RWPE1 (cell line): ENCODE measurements around the gene KLHL2.
A peak's percentile ranks its signal among the peaks of the same experiment; 100 is the strongest.
"Not testable (repeated sequence)": the region's sequence is repeated elsewhere in the genome, so short reads cannot be mapped to it uniquely, and the experiment has no call there.

Source experiments
- CTCF ChIA-PET: fragments of 350-600 bp; sonication (Branson Sonifier 250); formaldehyde crosslinking; extraction: SDS; loops from one replicate; lab custom pipeline; 2021; lab: Yijun Ruan, JAX
- POLR2A ChIA-PET: fragments of 400-600 bp; formaldehyde crosslinking; extraction: SDS; loops from one replicate; lab custom pipeline; 2020; ENCODE audit warnings: antibody characterized with exemption; ENCODE audit not compliant: low non-redundant PET; lab: Yijun Ruan, JAX
- DNase-seq: peaks from one replicate; pipeline ENCODE4 v3.0.0; 2012; ENCODE audit warnings: low spot score
- H3K27ac ChIP-seq: fragments of 450-650 bp; 2 replicates; pipeline ENCODE4 v1.5.1; 2017
- TF ChIP-seq, protein P1 (sequence below): fragments of 450-650 bp; conservative IDR thresholded peaks from 2 replicates; pipeline ENCODE4 v1.5.1; 2017; ENCODE audit warnings: low read depth, mild to moderate bottlenecking

The KLHL2 gene

DNA sequence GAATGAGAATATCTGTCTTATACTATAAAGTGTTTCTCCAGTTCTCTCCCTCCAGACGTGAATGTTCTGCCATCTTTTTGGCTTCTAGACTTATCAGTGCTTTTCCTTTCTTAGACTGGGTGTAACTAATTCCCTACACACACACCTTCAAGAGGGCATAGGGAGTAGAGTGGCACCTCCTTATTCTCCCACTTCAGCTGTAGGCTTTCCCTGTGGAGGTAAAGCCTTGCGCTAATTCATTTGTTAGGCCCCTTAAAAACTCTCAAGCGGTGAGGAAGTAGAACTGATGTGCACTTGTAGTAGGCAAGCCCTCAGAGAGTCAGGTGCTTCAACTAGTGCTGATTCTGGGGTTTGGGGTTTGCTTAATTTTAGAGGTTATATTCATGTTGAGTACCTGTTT is 10.0 kb downstream of the KLHL2 start:
- no peak overlapping the region for H3K27ac ChIP-seq
- POLR2A ChIA-PET = no interaction called here
- DNase-seq = no peak
- CTCF ChIA-PET = no interaction called here
- TF ChIP-seq, protein P1, sequence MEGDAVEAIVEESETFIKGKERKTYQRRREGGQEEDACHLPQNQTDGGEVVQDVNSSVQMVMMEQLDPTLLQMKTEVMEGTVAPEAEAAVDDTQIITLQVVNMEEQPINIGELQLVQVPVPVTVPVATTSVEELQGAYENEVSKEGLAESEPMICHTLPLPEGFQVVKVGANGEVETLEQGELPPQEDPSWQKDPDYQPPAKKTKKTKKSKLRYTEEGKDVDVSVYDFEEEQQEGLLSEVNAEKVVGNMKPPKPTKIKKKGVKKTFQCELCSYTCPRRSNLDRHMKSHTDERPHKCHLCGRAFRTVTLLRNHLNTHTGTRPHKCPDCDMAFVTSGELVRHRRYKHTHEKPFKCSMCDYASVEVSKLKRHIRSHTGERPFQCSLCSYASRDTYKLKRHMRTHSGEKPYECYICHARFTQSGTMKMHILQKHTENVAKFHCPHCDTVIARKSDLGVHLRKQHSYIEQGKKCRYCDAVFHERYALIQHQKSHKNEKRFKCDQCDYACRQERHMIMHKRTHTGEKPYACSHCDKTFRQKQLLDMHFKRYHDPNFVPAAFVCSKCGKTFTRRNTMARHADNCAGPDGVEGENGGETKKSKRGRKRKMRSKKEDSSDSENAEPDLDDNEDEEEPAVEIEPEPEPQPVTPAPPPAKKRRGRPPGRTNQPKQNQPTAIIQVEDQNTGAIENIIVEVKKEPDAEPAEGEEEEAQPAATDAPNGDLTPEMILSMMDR = no peak

DNA sequence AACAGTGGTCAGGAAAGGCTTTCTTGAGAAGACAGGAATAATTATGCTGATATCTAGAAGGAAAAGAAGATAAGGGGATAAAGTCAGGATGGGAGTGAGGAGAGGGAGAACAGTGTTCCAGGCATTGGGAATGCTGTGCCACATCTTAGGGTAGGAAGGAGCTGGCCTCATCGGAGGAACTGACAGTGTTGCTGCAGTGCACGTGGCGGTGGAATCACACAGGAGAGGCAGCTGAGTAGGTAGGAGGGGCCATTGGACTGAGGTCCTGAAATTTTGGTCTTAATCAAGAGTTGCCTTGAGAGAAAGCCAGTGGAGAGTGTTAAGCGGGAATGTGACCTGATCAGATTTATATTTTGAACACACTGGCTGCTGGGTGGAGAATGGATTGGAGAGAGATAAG is 13.9 kb downstream of the KLHL2 start:
- CTCF ChIA-PET, POLR2A ChIA-PET, DNase-seq: not testable (repeated sequence)
- H3K27ac ChIP-seq = peak overlapping the region; percentile 91

DNA sequence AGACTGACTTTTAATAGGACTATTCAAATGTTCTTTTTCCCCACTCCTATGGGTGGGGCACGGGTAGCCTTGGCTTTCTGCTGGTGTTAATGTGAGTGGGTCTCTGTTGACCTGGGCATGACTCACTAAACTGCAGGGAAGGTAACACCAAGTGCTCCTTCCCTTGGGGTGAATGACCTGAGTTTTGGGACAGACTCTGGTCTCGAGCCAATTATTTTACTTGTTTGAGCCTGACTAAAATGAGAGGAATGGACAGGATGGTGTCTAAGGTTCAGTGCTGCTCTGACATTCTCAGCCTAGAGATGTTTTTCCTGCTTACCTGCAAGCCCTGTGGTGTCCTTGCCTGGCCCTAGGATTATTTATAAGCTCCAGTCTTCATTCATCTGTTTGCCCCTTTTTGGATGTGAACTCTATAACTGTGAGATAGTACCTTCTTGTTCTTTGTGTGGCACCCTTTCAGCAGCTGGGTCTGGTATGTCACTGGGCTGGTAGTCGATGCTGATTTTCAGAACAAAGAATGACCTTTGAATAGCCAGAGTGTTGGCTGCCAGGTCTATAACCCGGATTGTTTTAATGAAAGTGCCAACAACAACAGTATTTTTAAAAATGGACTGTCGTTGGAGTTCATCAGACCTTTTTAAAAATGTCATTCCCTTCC is 14.8 kb downstream of the KLHL2 start:
- peak overlapping the region; percentile 91 for H3K27ac ChIP-seq
- CTCF ChIA-PET, POLR2A ChIA-PET: not testable (repeated sequence)
- peak; percentile 70 for DNase-seq

DNA sequence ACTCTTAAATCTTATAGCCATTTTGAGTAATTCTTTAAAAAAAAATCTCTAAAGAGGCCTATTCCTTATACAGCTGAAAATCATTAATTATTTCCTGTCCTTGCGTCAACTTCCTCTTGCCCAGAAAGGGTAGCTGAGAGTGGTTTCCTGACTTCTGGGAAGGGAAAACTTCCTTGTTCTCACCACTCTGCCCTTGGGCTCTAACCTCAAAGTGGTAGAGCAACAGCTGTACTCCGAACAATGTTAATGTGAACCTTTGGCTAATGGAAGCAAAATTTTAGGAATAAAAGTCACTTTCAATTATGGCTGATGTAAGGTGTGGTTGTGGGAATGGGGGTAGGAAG is 15.3 kb downstream of the KLHL2 start:
- POLR2A ChIA-PET = no interaction called here
- no peak for DNase-seq
- TF ChIP-seq, protein P1 = no peak
- CTCF ChIA-PET = no interaction called here
- peak overlapping the region; percentile 91; the same call in 1 of the 2 replicates for H3K27ac ChIP-seq

DNA sequence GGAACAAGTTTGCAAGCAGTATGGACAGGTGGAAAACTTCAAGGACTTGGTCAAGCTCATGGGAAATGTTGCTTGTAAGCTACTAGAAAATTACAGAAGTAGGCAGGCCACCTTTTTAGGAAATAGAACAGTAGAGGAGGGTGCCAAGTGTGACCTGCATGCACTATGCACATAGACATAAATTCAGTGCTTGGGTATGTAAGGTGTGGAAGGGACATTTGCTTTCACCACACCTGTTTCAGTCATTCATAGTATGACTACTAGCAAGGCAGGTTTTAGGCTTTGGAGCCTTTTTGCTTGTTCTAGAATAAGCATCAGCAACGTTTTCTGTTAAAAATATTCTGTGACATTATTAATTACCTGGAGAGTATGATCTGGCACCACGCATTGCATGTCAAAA is 20.0 kb downstream of the KLHL2 start:
- DNase-seq, CTCF ChIA-PET, POLR2A ChIA-PET, H3K27ac ChIP-seq: not testable (repeated sequence)

DNA sequence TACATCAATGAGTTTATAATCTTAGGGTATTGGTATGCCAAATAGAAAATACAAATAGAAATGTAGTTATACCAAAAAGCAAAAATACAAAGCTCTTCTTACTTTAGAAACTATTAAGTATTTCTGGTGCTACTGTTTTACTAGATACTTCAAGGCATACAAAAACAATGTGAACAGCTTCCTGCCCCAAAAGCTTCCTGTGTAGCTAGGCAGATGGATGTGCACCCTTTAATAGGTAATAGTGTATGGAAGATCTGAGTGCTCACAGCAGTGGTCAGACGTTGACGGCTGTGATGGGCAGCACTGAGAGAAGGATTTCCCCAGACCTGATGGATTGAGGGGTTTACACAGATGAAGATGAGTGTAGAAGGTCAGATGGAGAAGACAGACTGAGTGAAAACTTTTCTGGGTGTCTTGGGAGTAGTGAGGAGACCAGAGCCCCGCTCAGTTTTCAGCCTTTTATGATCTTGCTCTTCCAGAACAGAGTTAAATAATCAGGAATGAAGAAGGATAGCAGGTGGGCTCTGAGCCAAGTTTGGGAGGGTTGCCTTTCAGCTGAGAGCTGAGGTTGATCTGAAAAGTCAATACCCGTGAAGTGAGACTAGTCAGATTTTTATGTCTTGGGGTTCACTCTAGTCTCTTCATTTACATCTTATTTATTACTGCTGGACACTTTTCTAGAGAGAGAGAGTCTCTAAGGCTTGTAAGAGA is 22.3 kb downstream of the KLHL2 start:
- CTCF ChIA-PET, DNase-seq, H3K27ac ChIP-seq, POLR2A ChIA-PET: not testable (repeated sequence)

DNA sequence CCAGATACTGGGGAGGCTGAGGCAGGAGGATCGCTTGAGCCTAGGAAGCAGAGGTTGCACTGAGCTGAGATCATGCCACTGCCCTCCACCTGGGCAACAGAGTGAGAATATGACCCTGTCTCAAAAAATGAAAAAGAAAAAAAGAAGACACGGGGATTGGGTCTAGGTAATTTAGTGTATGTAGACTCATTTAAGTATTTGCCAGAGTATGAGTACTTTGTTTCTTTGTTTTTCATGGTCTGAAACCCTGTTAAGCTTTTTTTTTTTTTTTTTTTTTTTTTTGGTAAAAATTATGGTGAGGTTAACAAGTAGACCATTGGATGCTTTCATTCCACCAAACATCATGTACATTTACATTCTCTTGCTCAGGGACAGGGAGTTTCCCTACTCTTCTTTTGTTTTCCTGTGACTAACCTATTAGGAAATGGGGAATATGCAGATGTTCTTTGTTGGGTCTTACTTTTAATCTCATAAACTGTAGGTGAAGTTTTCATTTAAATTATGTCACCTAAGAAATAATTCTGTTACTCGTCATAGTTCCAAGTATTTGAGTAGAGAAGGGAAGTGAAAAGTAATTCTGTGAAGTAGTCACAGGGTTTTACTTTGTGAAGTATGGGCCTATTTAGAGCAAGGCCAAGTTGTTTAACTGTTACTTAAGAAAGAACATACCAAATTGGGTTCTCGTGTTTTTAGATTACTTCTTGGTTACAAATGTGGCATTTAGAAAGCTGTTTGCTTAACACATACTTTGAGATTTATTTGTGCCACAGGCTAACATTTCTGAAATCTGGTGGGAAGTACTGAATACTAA is 25.5 kb downstream of the KLHL2 start:
- CTCF ChIA-PET = not testable (repeated sequence)
- POLR2A ChIA-PET = interaction anchor here (0.6 kb wide), 1 partner anchor 120 kb away, joined by 3 read pairs; no protein-coding TSS in a partner anchor

DNA sequence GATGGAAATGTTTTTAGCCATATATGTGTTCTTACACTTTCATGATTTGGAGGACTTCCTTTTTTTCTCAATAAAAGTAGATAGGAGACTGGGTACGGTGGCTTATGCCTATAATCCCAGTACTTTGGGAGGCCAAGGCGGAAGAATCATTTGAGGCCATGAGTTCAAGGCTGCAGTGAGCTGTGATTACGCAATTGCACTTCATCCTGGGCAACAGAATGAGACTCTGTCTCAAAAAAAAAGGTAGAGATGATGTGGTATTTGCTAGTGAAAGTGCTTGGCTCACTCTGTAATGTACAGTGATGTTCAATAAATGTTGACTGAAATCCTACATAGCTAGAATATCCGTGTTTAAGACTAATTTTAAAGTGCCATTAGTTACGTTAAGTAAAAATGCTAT is 27.4 kb downstream of the KLHL2 start:
- POLR2A ChIA-PET = no interaction called here
- TF ChIP-seq, protein P1 = no peak
- H3K27ac ChIP-seq = no peak overlapping the region
- no peak for DNase-seq
- CTCF ChIA-PET = interaction anchor here (0.6 kb wide), 1 partner anchor 143 kb away, joined by 3 read pairs; no protein-coding TSS in a partner anchor

More for the DNA sequence above, 25.5 kb downstream of the KLHL2 start:
- DNase-seq, H3K27ac ChIP-seq: not testable (repeated sequence)

DNA sequence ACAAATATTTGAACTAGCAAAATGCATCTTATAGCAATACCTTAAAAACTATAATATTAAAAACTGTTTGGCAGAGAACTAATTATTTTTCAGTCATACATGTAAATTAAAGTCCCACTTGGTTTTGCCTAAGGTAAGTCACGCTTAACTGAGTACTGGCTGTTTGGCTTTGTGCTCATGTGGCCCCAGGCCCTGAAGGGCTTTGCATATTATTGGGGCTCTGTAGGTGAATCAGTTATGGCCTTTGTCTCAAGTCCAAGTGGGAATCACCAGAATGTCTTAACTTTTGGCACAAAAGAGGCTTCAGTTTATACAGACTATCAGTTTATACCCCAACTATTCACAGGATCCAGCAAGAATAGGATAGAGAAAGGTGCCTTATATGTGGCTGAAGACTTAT is 29.5 kb downstream of the KLHL2 start:
- DNase-seq, POLR2A ChIA-PET, H3K27ac ChIP-seq, CTCF ChIA-PET: not testable (repeated sequence)

DNA sequence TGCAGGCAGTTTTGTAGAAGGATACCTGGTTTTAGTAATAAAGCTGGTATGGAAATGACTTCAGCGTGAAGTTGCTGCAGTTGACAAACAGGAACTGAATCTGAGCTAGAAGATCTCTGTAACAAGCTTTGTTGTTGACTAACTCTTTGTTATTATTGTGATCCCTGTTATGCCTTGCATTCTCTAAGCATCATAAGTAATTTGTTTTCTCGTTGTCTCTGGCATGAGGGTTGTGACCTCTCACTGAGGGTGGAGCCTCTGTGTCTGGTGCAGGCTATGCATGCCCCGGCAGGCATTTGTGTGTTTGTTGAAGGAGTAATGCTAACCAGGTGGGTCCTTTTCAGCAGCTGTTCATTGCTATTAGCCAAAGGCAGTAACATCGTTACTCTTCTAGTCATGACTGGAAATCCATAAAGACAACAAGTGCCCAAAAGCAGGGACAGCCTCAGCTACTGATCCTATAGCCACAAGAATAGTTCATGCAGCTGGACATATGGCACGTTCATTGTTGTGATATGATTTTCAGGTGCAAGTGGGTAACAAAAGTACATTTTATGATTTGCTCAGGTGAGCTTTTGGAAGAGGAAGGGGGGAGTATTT is 30.8 kb downstream of the KLHL2 start:
- CTCF ChIA-PET, POLR2A ChIA-PET, DNase-seq, H3K27ac ChIP-seq: not testable (repeated sequence)

DNA sequence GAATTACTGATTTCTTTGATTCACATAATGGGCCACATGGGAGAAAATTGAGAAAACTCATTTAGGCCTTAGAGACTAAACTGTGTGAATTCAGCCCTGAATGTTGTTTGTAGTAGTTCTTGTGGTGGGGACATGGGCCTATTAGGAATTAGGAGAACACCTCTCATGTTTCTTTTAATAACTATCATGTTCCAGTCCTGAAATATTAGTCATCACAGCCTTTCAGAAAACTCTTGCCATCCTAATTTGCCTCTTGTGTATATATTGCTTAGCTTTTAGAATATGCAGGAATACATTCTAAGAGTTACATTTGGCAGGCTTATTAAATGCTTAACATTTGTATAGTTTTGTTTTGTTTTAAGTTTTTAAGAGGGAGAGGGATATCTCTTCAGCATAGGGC is 33.4 kb downstream of the KLHL2 start:
- DNase-seq, POLR2A ChIA-PET, CTCF ChIA-PET, H3K27ac ChIP-seq: not testable (repeated sequence)

DNA sequence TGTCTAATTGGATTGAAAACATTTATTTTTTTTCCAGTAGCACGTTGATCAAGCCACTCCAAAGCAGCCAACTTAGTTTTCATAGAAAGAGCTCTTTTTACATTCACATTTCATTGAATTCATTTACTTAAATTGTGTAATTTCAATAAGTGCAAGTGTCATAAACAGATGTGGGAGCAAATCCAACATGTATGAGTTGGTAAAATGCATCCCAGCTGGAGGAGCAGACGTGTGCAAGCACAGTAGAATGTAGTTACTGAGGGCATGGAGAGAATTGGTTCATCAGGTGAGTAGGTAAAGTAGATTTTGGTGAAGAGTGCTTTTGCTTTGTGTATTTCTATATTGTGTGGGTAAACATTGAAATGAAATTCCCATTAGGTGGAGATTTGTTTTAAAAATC is 36.8 kb downstream of the KLHL2 start:
- POLR2A ChIA-PET, CTCF ChIA-PET, DNase-seq: not testable (repeated sequence)

DNA sequence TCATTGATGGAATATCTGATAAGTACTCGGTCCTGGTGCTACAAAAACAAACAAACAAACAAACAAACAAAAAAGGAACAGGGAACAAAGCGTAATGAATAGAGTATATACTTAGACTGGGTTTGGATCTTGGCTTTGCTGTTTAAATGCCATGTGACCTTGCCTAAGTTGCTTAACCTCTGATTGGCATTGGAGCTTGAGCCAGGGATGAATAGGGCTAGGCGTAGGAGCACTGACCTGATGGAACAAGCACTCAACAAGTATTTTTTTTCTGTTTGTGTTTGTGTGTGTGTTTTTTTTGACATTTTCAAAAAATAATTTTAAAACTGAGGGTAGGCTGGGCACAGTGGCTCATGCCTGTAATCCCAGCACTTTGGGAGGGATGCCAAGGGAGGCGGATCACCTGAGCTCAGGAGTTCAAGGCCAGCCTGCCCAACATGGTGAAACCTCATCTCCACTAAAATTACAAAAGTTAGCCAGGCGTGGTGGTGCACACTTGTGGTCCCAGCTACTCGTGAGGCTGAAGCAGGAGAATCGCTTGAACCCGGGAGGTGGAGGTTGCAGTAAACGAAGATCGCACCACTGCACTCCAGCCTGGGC is 37.3 kb downstream of the KLHL2 start:
- H3K27ac ChIP-seq, POLR2A ChIA-PET, CTCF ChIA-PET, DNase-seq: not testable (repeated sequence)

More for the DNA sequence above, 36.8 kb downstream of the KLHL2 start:
- not testable (repeated sequence) for H3K27ac ChIP-seq
